HG02884 (cell line): ENCODE measurements around the gene TCF15.

Source experiments
- ATAC-seq: cut with Tn5 transposase; IDR thresholded peaks from one replicate; pipeline ENCODE4 v1.9.1; 2021; ENCODE audit warnings: mild to moderate bottlenecking, moderate library complexity; ENCODE audit not compliant: unreplicated experiment

TCF15 gene

GRCh38 chr20:558117-558516 lies 52.0 kb downstream of the TCF15 start:
- no peak for ATAC-seq

- no peak for ATAC-seq
These were observed 53.1 kb downstream of the TCF15 start for GRCh38 chr20:556984-557383.

GRCh38 chr20:555976-556385 lies 54.1 kb downstream of the TCF15 start:
- ATAC-seq, result no peak
